ENCODE measurements around the gene VPS35. TPM values are rescaled to one million over a fixed set of nuclear protein-coding genes. Genes with fewer than 3 reads are reported as not detected.

VPS35 gene
- total and polyA plus RNA-seq, 2 of the 13 experiments (the other 11 are each of a cell fraction or from before 2014, with no cell fraction given), result 30.7 to 136 TPM

DNA sequence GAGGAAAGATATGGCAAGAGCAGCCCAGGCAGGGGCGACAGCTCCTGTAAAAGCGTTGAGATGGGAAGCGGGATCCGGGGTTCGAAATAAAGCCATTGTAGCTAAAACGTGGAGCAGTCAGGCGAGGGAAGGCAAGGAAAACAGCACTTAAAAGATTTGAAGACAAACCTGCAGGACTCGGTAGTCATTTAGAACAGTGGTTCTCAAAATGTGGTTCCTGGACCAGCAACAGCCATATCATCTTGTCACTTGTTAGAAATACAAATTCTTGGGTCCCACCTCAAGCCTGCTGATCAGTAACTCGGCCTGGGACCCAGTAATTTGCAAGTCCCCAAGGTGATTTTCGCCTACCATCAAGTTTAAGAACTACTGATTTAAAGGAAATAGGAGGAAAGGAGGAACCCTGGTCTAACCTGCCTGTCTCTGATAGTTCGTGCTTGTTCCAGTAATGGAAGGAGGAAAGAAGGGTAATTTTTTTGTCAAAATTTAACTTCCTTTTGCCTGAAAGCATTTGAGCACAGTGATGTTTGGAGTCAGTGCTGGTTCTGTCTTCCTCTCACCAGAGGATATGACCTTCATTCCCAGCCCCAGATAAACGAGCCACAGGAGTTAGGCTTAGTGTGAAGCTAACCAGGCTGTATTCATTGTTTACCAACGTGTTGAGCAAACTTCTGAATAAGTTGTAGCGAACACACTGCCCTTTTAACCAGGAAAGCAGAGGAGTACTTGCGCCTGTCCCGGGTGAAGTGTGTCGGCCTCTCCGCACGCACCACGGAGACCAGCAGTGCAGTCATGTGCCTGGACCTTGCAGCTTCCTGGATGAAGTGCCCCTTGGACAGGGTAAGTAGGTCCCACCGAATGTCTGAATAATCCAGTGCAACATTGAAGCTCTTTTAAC lies 1.6 kb upstream of the VPS35 start (continued):
- TF ChIP-seq ZSCAN12 (CRISPR knock-in tag; IDR thresholded peaks at IDR 0.05) (no peak), RFX3 (CRISPR knock-in tag; IDR thresholded peaks at IDR 0.05) (no peak), ATAD3A (CRISPR knock-in tag; IDR thresholded peaks at IDR 0.05) (no peak), FIP1L1 (IDR thresholded peaks at IDR 0.05; ENCODE audit: borderline replicate concordance, insufficient read depth, low read depth, low read length) (no peak), CBFB (CRISPR knock-in tag; IDR thresholded peaks at IDR 0.05) (no peak), KDM2A (CRISPR knock-in tag; IDR thresholded peaks at IDR 0.05; ENCODE audit: borderline replicate concordance, low read depth) (peak; percentile 57; the same call in 1 of the 2 replicates), ZNF550 (CRISPR knock-in tag; IDR thresholded peaks at IDR 0.05; ENCODE audit: borderline replicate concordance) (0 out of 2 replicates have a peak, but pooled peaks have one; percentile 71), TCF7 (IDR thresholded peaks at IDR 0.05; ENCODE audit: low read depth) (no peak), ZNF619 (CRISPR knock-in tag; IDR thresholded peaks at IDR 0.05) (no peak), SKI (IDR thresholded peaks at IDR 0.05; ENCODE audit: partially characterized antibody) (no peak), ZNF605 (CRISPR knock-in tag; IDR thresholded peaks at IDR 0.05) (peak; percentile 84), MBNL3 (CRISPR knock-in tag; conservative IDR thresholded peaks at IDR 0.05) (no peak), TOE1 (CRISPR knock-in tag; IDR thresholded peaks at IDR 0.05) (no peak), DPF2 (CRISPR knock-in tag; IDR thresholded peaks at IDR 0.05; ENCODE audit: borderline replicate concordance, low read depth) (no peak)
- TF ChIP-seq, protein P1, sequence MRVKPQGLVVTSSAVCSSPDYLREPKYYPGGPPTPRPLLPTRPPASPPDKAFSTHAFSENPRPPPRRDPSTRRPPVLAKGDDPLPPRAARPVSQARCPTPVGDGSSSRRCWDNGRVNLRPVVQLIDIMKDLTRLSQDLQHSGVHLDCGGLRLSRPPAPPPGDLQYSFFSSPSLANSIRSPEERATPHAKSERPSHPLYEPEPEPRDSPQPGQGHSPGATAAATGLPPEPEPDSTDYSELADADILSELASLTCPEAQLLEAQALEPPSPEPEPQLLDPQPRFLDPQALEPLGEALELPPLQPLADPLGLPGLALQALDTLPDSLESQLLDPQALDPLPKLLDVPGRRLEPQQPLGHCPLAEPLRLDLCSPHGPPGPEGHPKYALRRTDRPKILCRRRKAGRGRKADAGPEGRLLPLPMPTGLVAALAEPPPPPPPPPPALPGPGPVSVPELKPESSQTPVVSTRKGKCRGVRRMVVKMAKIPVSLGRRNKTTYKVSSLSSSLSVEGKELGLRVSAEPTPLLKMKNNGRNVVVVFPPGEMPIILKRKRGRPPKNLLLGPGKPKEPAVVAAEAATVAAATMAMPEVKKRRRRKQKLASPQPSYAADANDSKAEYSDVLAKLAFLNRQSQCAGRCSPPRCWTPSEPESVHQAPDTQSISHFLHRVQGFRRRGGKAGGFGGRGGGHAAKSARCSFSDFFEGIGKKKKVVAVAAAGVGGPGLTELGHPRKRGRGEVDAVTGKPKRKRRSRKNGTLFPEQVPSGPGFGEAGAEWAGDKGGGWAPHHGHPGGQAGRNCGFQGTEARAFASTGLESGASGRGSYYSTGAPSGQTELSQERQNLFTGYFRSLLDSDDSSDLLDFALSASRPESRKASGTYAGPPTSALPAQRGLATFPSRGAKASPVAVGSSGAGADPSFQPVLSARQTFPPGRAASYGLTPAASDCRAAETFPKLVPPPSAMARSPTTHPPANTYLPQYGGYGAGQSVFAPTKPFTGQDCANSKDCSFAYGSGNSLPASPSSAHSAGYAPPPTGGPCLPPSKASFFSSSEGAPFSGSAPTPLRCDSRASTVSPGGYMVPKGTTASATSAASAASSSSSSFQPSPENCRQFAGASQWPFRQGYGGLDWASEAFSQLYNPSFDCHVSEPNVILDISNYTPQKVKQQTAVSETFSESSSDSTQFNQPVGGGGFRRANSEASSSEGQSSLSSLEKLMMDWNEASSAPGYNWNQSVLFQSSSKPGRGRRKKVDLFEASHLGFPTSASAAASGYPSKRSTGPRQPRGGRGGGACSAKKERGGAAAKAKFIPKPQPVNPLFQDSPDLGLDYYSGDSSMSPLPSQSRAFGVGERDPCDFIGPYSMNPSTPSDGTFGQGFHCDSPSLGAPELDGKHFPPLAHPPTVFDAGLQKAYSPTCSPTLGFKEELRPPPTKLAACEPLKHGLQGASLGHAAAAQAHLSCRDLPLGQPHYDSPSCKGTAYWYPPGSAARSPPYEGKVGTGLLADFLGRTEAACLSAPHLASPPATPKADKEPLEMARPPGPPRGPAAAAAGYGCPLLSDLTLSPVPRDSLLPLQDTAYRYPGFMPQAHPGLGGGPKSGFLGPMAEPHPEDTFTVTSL (CRISPR knock-in tag; IDR thresholded peaks at IDR 0.05; ENCODE audit: borderline replicate concordance), result no peak
- TF ChIP-seq, protein P2, sequence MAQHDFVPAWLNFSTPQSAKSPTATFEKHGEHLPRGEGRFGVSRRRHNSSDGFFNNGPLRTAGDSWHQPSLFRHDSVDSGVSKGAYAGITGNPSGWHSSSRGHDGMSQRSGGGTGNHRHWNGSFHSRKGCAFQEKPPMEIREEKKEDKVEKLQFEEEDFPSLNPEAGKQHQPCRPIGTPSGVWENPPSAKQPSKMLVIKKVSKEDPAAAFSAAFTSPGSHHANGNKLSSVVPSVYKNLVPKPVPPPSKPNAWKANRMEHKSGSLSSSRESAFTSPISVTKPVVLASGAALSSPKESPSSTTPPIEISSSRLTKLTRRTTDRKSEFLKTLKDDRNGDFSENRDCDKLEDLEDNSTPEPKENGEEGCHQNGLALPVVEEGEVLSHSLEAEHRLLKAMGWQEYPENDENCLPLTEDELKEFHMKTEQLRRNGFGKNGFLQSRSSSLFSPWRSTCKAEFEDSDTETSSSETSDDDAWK (CRISPR knock-in tag; IDR thresholded peaks at IDR 0.05), result no peak
- TF ChIP-seq, protein P3, sequence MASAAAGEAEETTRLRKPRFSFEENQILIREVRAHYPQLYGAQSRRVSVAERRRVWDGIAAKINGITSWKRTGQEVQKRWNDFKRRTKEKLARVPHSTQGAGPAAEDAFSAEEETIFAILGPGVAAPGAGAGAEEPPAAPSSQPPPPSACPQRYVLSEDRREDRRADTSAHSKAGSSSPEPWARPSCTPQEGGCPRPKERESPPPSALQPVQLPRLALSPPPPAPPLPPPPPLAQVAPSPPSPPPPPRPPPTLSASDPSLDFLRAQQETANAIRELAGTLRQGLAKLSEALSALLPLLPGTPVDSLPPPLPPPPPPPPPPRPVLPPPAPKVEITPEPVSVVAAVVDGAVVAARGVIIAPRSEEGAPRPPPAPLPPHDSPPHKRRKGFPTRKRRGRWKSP (CRISPR knock-in tag; IDR thresholded peaks at IDR 0.05), result no peak
- TF ChIP-seq, protein P4, sequence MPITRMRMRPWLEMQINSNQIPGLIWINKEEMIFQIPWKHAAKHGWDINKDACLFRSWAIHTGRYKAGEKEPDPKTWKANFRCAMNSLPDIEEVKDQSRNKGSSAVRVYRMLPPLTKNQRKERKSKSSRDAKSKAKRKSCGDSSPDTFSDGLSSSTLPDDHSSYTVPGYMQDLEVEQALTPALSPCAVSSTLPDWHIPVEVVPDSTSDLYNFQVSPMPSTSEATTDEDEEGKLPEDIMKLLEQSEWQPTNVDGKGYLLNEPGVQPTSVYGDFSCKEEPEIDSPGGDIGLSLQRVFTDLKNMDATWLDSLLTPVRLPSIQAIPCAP (CRISPR knock-in tag; IDR thresholded peaks at IDR 0.05; ENCODE audit: low read depth), result no peak
- TF ChIP-seq, protein P5, sequence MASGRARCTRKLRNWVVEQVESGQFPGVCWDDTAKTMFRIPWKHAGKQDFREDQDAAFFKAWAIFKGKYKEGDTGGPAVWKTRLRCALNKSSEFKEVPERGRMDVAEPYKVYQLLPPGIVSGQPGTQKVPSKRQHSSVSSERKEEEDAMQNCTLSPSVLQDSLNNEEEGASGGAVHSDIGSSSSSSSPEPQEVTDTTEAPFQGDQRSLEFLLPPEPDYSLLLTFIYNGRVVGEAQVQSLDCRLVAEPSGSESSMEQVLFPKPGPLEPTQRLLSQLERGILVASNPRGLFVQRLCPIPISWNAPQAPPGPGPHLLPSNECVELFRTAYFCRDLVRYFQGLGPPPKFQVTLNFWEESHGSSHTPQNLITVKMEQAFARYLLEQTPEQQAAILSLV (CRISPR knock-in tag; IDR thresholded peaks at IDR 0.05; ENCODE audit: borderline replicate concordance), result no peak
